PFSK-1 (cell line): ENCODE results near the gene ARID3A.

ENCODE experiments used
- FOXP2 ChIP-seq: optimal IDR thresholded peaks from 2 replicates; pipeline ENCODE3; 2011; ENCODE audit warnings: borderline replicate concordance, control low read depth, inconsistent platforms; ENCODE audit not compliant: insufficient read depth; ENCODE audit errors: extremely low read length, extremely low read depth
- POLR2AphosphoS5 ChIP-seq: IDR thresholded peaks from 2 replicates; pipeline ENCODE4 v1.6.1; 2012; ENCODE audit warnings: low read depth, mild to moderate bottlenecking, control low read depth, low read length, moderate library complexity
- SIN3A ChIP-seq: IDR thresholded peaks from 2 replicates; pipeline ENCODE4 v1.6.1; 2012; ENCODE audit warnings: mild to moderate bottlenecking, low read length, moderate library complexity, borderline replicate concordance; ENCODE audit not compliant: insufficient read depth
- TAF1 ChIP-seq: IDR thresholded peaks from 2 replicates; pipeline ENCODE4 v1.6.1; 2012; ENCODE audit warnings: low read length, control low read depth, borderline replicate concordance; ENCODE audit not compliant: insufficient read depth
- TF ChIP-seq, protein P1 (sequence below), 2 experiments: IDR thresholded peaks; 2 replicates each; pipeline versions ENCODE4 v1.6.1 to v1.8.0; 2011 to 2012; ENCODE audit warnings: low read depth in 2 of 2, low read length in 2 of 2, control low read depth in 1 of 2, inconsistent platforms in 1 of 2, mild to moderate bottlenecking in 1 of 2, moderate library complexity in 1 of 2; ENCODE audit not compliant: insufficient read depth in 1 of 2

The ARID3A gene

GRCh38 chr19:952680-953444 lies 27.0 kb downstream of the ARID3A start:
- no peak for TF ChIP-seq SIN3A
- no peak for TF ChIP-seq TAF1
- TF ChIP-seq, protein P1, sequence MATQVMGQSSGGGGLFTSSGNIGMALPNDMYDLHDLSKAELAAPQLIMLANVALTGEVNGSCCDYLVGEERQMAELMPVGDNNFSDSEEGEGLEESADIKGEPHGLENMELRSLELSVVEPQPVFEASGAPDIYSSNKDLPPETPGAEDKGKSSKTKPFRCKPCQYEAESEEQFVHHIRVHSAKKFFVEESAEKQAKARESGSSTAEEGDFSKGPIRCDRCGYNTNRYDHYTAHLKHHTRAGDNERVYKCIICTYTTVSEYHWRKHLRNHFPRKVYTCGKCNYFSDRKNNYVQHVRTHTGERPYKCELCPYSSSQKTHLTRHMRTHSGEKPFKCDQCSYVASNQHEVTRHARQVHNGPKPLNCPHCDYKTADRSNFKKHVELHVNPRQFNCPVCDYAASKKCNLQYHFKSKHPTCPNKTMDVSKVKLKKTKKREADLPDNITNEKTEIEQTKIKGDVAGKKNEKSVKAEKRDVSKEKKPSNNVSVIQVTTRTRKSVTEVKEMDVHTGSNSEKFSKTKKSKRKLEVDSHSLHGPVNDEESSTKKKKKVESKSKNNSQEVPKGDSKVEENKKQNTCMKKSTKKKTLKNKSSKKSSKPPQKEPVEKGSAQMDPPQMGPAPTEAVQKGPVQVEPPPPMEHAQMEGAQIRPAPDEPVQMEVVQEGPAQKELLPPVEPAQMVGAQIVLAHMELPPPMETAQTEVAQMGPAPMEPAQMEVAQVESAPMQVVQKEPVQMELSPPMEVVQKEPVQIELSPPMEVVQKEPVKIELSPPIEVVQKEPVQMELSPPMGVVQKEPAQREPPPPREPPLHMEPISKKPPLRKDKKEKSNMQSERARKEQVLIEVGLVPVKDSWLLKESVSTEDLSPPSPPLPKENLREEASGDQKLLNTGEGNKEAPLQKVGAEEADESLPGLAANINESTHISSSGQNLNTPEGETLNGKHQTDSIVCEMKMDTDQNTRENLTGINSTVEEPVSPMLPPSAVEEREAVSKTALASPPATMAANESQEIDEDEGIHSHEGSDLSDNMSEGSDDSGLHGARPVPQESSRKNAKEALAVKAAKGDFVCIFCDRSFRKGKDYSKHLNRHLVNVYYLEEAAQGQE (IDR thresholded peaks at IDR 0.05; ENCODE audit: insufficient read depth in 1 of 2, low read depth in 2 of 2, low read length in 2 of 2) = no peak
- no peak for TF ChIP-seq POLR2AphosphoS5
- TF ChIP-seq FOXP2 = no peak

DNA sequence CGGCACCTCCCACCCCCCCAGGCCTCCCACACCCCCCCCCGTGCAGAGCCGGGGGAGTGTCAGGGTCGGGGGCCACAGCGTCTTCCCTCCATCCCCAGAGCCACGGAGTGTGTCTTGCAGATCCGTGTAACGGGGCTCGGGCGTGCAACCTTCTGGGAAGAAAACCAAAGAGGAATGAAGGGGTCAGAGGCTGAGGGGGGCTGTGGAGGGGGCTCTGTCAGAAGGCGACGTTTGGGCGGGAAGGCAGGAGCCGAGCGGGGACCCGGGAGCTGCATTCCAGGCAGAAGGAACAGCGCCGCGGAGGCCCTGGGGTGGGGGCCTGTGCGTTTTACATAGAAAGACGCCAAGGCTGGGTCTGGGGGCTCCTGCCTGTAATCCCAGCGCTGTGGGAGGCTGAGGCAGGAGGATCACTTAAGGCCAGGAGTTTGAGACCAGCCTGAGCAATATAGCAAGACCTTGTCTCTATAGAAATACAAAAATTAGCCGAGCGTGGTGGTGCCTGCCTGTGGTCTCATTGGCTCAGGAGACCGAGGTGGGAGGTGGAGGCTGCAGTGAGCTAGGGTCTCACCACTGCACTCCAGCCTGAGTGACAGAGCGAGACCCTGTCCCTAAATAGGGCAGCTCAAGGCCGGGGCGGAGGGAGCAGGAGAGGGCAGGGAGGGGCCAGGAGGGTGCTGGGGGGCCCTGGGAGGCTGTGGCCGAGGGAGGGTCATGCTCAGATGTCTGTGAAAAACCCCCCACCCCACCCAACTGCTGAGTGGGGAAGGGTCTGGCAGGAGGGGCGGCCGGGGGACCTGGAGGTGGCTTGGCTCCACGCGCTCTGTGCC lies 27.8 kb downstream of the ARID3A start:
- no peak for TF ChIP-seq POLR2AphosphoS5
- no peak for TF ChIP-seq FOXP2
- no peak for TF ChIP-seq SIN3A
- TF ChIP-seq, protein P1 (IDR thresholded peaks at IDR 0.05; ENCODE audit: insufficient read depth in 1 of 2, low read depth in 2 of 2, low read length in 2 of 2) = no peak
- no peak for TF ChIP-seq TAF1

DNA sequence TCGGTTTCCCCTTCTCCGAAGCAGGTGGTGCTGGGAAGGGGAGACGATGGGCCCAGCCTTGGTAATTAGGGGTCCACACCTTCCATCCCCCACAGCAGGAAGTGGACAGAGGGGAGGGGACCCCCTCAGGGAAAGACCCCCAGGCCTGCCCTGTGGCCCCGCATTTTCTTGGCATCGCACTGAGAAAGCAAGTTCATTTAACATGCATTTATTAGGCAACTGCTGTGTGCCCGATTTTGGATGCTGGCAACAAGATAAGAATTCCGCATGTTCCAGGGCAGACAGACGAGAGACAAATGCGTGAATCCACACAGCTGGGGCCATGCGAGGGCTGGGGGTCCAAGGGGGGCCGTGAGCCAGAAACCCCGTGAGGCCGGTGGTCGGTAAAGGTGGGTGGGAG lies 28.4 kb downstream of the ARID3A start:
- no peak for TF ChIP-seq FOXP2
- no peak for TF ChIP-seq SIN3A
- no peak for TF ChIP-seq TAF1
- no peak for TF ChIP-seq POLR2AphosphoS5
- TF ChIP-seq, protein P1 (IDR thresholded peaks at IDR 0.05; ENCODE audit: insufficient read depth in 1 of 2, low read depth in 2 of 2, low read length in 2 of 2) = no peak

DNA sequence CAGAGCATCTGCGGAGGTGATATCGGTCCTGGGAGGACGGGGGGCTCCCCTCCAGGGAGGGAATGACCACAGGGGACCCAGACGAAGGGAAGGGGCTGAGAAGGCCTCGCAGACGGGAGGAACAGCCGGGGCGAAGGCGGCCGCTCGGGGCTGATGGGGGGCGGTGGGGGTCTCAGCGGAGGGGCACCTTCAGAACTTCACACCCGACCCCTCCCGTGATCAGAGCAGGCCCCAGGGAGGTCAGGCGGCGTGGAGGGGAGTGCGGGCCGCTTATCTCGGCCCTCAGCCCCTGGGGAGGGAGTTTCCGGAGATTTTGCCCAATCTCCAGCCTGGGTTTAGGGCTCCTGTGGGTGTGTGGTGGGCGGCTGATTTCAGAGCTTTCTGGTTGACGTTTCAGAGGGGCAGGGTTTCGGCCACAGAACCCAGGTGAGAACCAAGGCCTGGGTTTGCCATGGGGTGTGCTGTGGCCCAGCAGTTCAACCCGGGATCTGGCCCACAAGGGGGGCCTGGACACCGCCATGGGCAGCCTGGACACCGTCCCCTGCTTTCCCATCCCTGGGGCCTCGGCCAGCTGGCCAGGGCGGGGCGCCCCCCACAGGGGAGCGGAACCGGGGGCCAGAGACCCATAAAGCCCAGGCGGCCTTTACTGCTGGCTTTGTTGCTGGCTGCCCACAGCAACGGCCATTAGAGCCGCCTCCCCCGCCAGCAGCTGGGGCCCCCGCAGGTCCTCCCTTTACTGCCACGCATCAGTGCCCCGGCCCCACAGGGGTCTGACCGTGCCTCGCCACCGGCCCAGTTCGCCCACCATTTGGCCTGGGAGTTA lies 29.0 kb downstream of the ARID3A start:
- no peak for TF ChIP-seq TAF1
- TF ChIP-seq POLR2AphosphoS5 = no peak
- no peak for TF ChIP-seq FOXP2
- TF ChIP-seq, protein P1 (IDR thresholded peaks at IDR 0.05; ENCODE audit: insufficient read depth in 1 of 2, low read depth in 2 of 2, low read length in 2 of 2) = no peak
- no peak for TF ChIP-seq SIN3A
